CD8-positive, alpha-beta memory T cell (primary cell): Measurements from ENCODE around the gene SREBF1. TPM values are rescaled to one million over a fixed set of nuclear protein-coding genes. Genes with fewer than 3 reads are reported as not detected.
A peak's percentile ranks its signal among the peaks of the same experiment; 100 is the strongest.

ENCODE experiments used
- CTCF ChIA-PET: fragments of 350-600 bp; sonication (Branson Sonifier 250); formaldehyde crosslinking; loops from one replicate; lab custom pipeline; 2021; ENCODE audit warnings: antibody characterized with exemption; lab: Charles Lee
- POLR2A ChIA-PET: fragments of 350-600 bp; sonication (Branson Sonifier 250); formaldehyde crosslinking; loops from one replicate; lab custom pipeline; 2021; ENCODE audit warnings: antibody characterized with exemption; lab: Charles Lee
- DNase-seq, 5 donors: peaks; one replicate each; pipeline versions ENCODE4 v3.0.0 to v3.0.0-alpha.2; 2020 to 2022; ENCODE audit warnings: mixed read lengths in 1 of 5
- H3K27ac ChIP-seq: one replicate; pipeline ENCODE4 v1.7.0; 2013; ENCODE audit warnings: low read depth, mild to moderate bottlenecking, low read length, moderate library complexity
- H3K27me3 ChIP-seq: 2 replicates; pipeline ENCODE4 v1.7.0; 2013; ENCODE audit warnings: low read length, mild to moderate bottlenecking; ENCODE audit not compliant: insufficient read depth, poor library complexity, severe bottlenecking
- H3K36me3 ChIP-seq: 2 replicates; pipeline ENCODE4 v1.7.0; 2013; ENCODE audit warnings: mild to moderate bottlenecking, low read length, moderate library complexity; ENCODE audit not compliant: insufficient read depth
- H3K4me1 ChIP-seq: 2 replicates; pipeline ENCODE4 v1.7.0; 2013; ENCODE audit warnings: mild to moderate bottlenecking, low read length, moderate library complexity; ENCODE audit not compliant: insufficient read depth
- H3K4me3 ChIP-seq: 2 replicates; pipeline ENCODE4 v1.7.0; 2013; ENCODE audit warnings: mild to moderate bottlenecking, low read length
- H3K9me3 ChIP-seq: 2 replicates; pipeline ENCODE4 v1.7.0; 2013; ENCODE audit warnings: mild to moderate bottlenecking, low read length
- H3K27ac Mint-ChIP-seq, 8 donors: one replicate each; pipeline ENCODE4 v1.8.0; 2020 to 2021; ENCODE audit warnings: mixed read lengths in 8 of 8, mild to moderate bottlenecking in 6 of 8, inconsistent platforms in 3 of 8, moderate library complexity in 3 of 8
- H3K27me3 Mint-ChIP-seq, 2 donors: one replicate each; pipeline ENCODE4 v1.8.0; 2020 to 2021; ENCODE audit warnings: mixed read lengths in 2 of 2, mild to moderate bottlenecking in 1 of 2, moderate library complexity in 1 of 2
- H3K36me3 Mint-ChIP-seq, 3 donors: one replicate each; pipeline ENCODE4 v1.8.0; 2020 to 2021; ENCODE audit warnings: mixed read lengths in 3 of 3, inconsistent platforms in 1 of 3, mild to moderate bottlenecking in 1 of 3
- H3K4me1 Mint-ChIP-seq, 3 donors: one replicate each; pipeline ENCODE4 v1.8.0; 2020 to 2021; ENCODE audit warnings: mixed read lengths in 3 of 3, inconsistent platforms in 1 of 3, mild to moderate bottlenecking in 1 of 3
- H3K4me3 Mint-ChIP-seq, 7 donors: one replicate each; pipeline ENCODE4 v1.8.0; 2020 to 2021; ENCODE audit warnings: mixed read lengths in 7 of 7, mild to moderate bottlenecking in 6 of 7, moderate library complexity in 4 of 7, inconsistent platforms in 2 of 7
- H3K9me3 Mint-ChIP-seq, 5 donors: one replicate each; pipeline ENCODE4 v1.8.0; 2020 to 2022; ENCODE audit warnings: mixed read lengths in 5 of 5, mild to moderate bottlenecking in 3 of 5, moderate library complexity in 2 of 5, inconsistent platforms in 1 of 5
- polyA plus RNA-seq: library from polyadenylated mRNA; unstranded; fragments of 300-500 nt; fragmentation: Illumina TruSeq; gene quantifications from one replicate; pipeline ENCODE4 v1.2.3, GENCODE V29; 2021
- total RNA-seq, 2 experiments: library from RNA; stranded (reverse); gene quantifications; one replicate each; pipeline ENCODE4 v1.2.3, GENCODE V29; 2021

The SREBF1 gene
- total and polyA plus RNA-seq, 3 experiments from 2014 or later, result 16.4 to 29.6 (median 27.2) TPM

DNA sequence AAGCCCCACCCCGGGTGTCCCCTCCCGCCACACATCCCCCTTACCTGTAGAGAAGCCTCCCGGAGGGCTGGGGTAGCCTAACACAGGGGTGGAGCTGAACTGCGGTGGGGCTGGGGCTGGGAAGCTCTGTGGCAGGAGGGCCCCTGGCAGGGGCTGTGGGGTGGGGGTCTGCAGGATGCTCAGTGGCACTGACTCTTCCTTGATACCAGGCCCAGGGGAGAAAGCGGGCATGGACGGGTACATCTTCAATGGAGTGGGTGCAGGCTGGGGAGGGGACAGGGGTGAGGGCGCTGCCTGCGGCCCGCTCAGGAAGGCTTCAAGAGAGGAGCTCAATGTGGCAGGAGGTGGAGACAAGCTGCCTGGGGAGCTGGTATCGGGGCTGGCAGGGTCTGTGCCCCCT, 16.7 kb downstream of the SREBF1 start:
- POLR2A ChIA-PET, result interaction anchor here (0.7 to 1.1 kb wide), 2 partner anchors 16 to 18 kb away, joined by 3 to 6 read pairs; no protein-coding TSS in a partner anchor
- Histone ChIP-seq H3K36me3 (peaks cover 20% of the 10 kb centered on the region), H3K27ac (no peak overlapping the region), H3K9me3 (no peaks in the 10 kb centered on the region), H3K4me1 (peaks cover 60% of the 10 kb centered on the region), H3K27me3 (no peaks in the 10 kb centered on the region), H3K4me3 (no peak overlapping the region)
- DNase-seq, result no peak
- Mint-ChIP-seq H3K4me3 (no peak overlapping the region), H3K9me3 (no peaks in the 10 kb centered on the region), H3K27me3 (peaks cover 0 to 2% of the 10 kb centered on the region in 2 donors), H3K4me1 (peaks cover 28 to 62% (median 51%) of the 10 kb centered on the region in 3 donors), H3K36me3 (peaks cover 5 to 46% (median 7%) of the 10 kb centered on the region in 3 donors), H3K27ac (peak overlapping the region in 3 of 8 donors; percentile 72 to 79 (median 72))
- CTCF ChIA-PET, result interaction anchor here (1.2 to 5.6 kb wide), 5 partner anchors 8 to 35 kb away, joined by 3 to 27 read pairs (median 4); no protein-coding TSS in a partner anchor

- Histone ChIP-seq H3K27me3 (no peaks in the 10 kb centered on the region), H3K4me1 (peaks cover 55% of the 10 kb centered on the region), H3K9me3 (no peaks in the 10 kb centered on the region), H3K4me3 (no peak overlapping the region), H3K27ac (peak overlapping the region; percentile 16), H3K36me3 (peaks cover 20% of the 10 kb centered on the region)
- H3K4me3 Mint-ChIP-seq, result peak overlapping the region in 3 of 7 donors; percentile 37 to 85 (median 55)
- peaks cover 0 to 2% of the 10 kb centered on the region in 2 donors for H3K27me3 Mint-ChIP-seq
- ChIA-PET POLR2A (interaction anchor here (0.7 kb wide), 1 partner anchor 19 kb away, joined by 3 read pairs; no protein-coding TSS in a partner anchor), CTCF (interaction anchor here (1.4 to 5.6 kb wide), 4 partner anchors 8 to 36 kb away, joined by 3 to 27 read pairs (median 6); no protein-coding TSS in a partner anchor)
- peak overlapping the region in 6 of 8 donors; percentile 35 to 79 (median 72) for H3K27ac Mint-ChIP-seq
- H3K4me1 Mint-ChIP-seq, result peaks cover 23 to 57% (median 46%) of the 10 kb centered on the region in 3 donors
- H3K9me3 Mint-ChIP-seq, result no peaks in the 10 kb centered on the region
- peaks cover 5 to 51% (median 7%) of the 10 kb centered on the region in 3 donors for H3K36me3 Mint-ChIP-seq
- peak in 4 of 5 donors; percentile 32 to 74 (median 42) for DNase-seq
These were observed 17.2 kb downstream of the SREBF1 start for GRCh38 chr17:17819561-17819995.

DNA sequence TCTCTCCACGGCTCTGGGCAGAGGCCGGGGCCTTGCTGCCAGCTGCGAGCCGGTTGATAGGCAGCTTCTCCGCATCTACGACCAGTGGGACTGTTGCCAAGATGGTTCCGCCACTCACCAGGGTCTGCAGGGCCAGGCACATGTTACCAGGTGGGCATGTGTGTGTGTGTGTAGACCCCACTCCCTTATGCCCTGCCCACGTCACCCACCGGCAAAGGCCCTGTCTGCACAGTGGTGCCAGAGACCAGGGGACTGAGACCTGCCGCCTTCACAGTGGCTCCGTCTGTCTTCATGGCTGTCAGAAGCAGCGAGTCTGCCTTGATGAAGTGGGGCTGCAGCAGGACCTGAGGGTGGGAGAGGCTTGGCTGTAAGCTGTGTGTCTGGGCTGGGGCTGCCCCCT, 17.7 kb downstream of the SREBF1 start:
- Mint-ChIP-seq H3K4me1 (peaks cover 18 to 53% (median 42%) of the 10 kb centered on the region in 3 donors), H3K4me3 (no peak overlapping the region), H3K27ac (peak overlapping the region in 3 of 8 donors; percentile 23 to 79 (median 72)), H3K27me3 (peaks cover 0 to 2% of the 10 kb centered on the region in 2 donors), H3K9me3 (no peaks in the 10 kb centered on the region), H3K36me3 (peaks cover 5 to 55% (median 7%) of the 10 kb centered on the region in 3 donors)
- no peaks in the 10 kb centered on the region for H3K27me3 ChIP-seq
- no peaks in the 10 kb centered on the region for H3K9me3 ChIP-seq
- CTCF ChIA-PET, result interaction anchor here (1.4 to 1.6 kb wide), 2 partner anchors 26 to 36 kb away, joined by 3 to 4 read pairs; no protein-coding TSS in a partner anchor
- H3K4me1 ChIP-seq, result peaks cover 50% of the 10 kb centered on the region
- POLR2A ChIA-PET, result no interaction called here
- H3K36me3 ChIP-seq, result peaks cover 20% of the 10 kb centered on the region
- no peak for DNase-seq
- peak overlapping the region; percentile 16 for H3K27ac ChIP-seq
- H3K4me3 ChIP-seq, result no peak overlapping the region

DNA sequence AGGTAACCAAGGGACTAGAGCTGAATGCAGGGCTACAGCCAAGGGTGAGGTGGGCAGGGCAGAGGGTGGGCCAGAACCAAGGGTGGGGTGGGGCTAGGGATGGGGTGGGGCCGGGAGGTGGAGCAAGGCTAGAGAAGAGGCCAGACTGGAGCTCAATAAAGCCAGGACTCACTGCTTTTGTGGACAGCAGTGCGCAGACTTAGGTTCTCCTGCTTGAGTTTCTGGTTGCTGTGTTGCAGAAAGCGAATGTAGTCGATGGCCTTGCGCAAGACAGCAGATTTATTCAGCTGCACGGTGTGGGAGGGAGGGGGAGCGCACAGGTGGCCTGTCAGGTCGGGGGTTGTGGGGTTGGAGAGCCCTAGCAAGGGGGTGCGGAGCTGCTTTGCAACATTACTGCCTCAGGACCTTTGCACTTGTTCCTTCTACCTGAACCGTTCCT, 18.7 kb downstream of the SREBF1 start:
- peaks cover 0 to 2% of the 10 kb centered on the region in 2 donors for H3K27me3 Mint-ChIP-seq
- H3K9me3 Mint-ChIP-seq, result no peaks in the 10 kb centered on the region
- peak overlapping the region in 2 of 8 donors; percentile 70 to 72 for H3K27ac Mint-ChIP-seq
- H3K4me1 ChIP-seq, result peaks cover 43% of the 10 kb centered on the region
- peaks cover 5 to 57% (median 7%) of the 10 kb centered on the region in 3 donors for H3K36me3 Mint-ChIP-seq
- no peak for DNase-seq
- H3K27ac ChIP-seq, result no peak overlapping the region
- no peak overlapping the region for H3K4me3 Mint-ChIP-seq
- H3K4me1 Mint-ChIP-seq, result peaks cover 14 to 45% (median 37%) of the 10 kb centered on the region in 3 donors
- no peak overlapping the region for H3K4me3 ChIP-seq
- ChIA-PET CTCF (no interaction called here), POLR2A (no interaction called here)
- peaks cover 20% of the 10 kb centered on the region for H3K36me3 ChIP-seq
- no peaks in the 10 kb centered on the region for H3K27me3 ChIP-seq
- no peaks in the 10 kb centered on the region for H3K9me3 ChIP-seq

DNA sequence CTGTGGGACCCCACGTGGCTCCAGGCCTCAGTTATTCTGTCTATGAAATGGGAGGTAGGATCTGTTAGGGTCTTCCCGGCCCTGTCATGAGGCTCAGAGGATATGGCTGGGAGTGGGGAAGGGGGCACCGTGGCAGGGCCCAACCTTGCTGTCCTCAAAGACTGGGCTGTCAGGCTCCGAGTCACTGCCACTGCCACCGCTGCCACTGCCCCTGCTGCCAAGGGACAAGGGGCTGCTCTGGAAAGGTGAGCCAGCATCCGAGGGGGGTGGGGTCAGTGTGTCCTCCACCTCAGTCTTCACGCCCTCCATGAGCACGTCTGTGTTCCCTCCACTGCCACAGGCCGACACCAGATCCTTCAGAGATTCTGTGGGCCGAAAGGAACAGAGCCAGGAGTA, 19.2 kb downstream of the SREBF1 start:
- Mint-ChIP-seq H3K27me3 (peaks cover 0 to 2% of the 10 kb centered on the region in 2 donors), H3K4me1 (peaks cover 10 to 39% (median 31%) of the 10 kb centered on the region in 3 donors), H3K27ac (peak overlapping the region in 1 of 8 donors; percentile 17), H3K36me3 (peaks cover 5 to 61% (median 7%) of the 10 kb centered on the region in 3 donors), H3K4me3 (no peak overlapping the region), H3K9me3 (no peaks in the 10 kb centered on the region)
- CTCF ChIA-PET, result no interaction called here
- POLR2A ChIA-PET, result no interaction called here
- Histone ChIP-seq H3K27me3 (no peaks in the 10 kb centered on the region), H3K36me3 (peaks cover 20% of the 10 kb centered on the region), H3K27ac (no peak overlapping the region), H3K4me3 (no peak overlapping the region), H3K4me1 (peaks cover 38% of the 10 kb centered on the region), H3K9me3 (no peaks in the 10 kb centered on the region)
- no peak for DNase-seq

GRCh38 chr17:17816831-17817551, 19.8 kb downstream of the SREBF1 start:
- POLR2A ChIA-PET, result no interaction called here

DNA sequence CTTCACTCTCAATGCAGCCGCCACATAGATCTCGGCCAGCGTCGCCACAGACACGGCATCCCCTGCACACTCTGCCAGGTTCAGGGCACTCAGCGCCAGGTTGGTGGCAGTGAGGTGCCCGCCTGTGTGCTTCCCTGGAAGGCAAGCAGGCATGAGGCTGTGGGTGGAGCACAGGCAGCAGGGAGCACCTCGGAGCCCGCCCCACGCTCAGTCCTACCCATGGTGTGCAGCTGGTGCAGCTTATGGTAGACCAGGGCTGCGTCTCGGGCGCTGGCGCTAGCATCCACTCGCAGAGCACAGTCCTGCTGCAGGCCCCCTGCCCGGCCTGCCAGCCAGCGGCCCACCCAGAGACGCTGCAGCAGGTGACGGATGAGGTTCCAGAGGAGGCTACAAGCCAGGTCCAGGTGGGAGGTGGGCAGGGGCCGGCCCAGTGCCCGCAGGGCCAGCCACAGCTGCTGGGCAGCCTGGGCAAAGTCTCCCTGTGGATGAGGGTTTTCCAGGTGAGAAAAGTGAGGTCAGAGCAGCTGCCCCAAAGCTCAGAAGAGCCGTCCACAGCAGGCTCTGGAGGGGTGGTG, 20.5 kb downstream of the SREBF1 start:
- no peak overlapping the region for H3K4me3 Mint-ChIP-seq
- Histone ChIP-seq H3K27me3 (no peaks in the 10 kb centered on the region), H3K27ac (no peak overlapping the region), H3K4me3 (no peak overlapping the region), H3K36me3 (peaks cover 20% of the 10 kb centered on the region), H3K4me1 (peaks cover 33% of the 10 kb centered on the region), H3K9me3 (no peaks in the 10 kb centered on the region)
- no peaks in the 10 kb centered on the region for H3K9me3 Mint-ChIP-seq
- peaks cover 16 to 36% (median 21%) of the 10 kb centered on the region in 3 donors for H3K4me1 Mint-ChIP-seq
- peak overlapping the region in 1 of 8 donors; percentile 26 for H3K27ac Mint-ChIP-seq
- ChIA-PET CTCF (interaction anchor here (0.6 to 1.5 kb wide), 2 partner anchors 41 to 103 kb away, joined by 3 read pairs; no protein-coding TSS in a partner anchor), POLR2A (no interaction called here)
- H3K27me3 Mint-ChIP-seq, result peaks cover 0 to 2% of the 10 kb centered on the region in 2 donors
- H3K36me3 Mint-ChIP-seq, result peaks cover 5 to 67% (median 7%) of the 10 kb centered on the region in 3 donors
- DNase-seq, result no peak

More at GRCh38 chr17:17816831-17817551, 19.8 kb downstream of the SREBF1 start:
- Histone ChIP-seq H3K36me3 (peaks cover 20% of the 10 kb centered on the region), H3K4me3 (no peak overlapping the region), H3K27me3 (no peaks in the 10 kb centered on the region), H3K9me3 (no peaks in the 10 kb centered on the region), H3K4me1 (peaks cover 36% of the 10 kb centered on the region), H3K27ac (no peak overlapping the region)
- H3K9me3 Mint-ChIP-seq, result no peaks in the 10 kb centered on the region
- DNase-seq, result no peak
- peaks cover 14 to 38% (median 25%) of the 10 kb centered on the region in 3 donors for H3K4me1 Mint-ChIP-seq
- peak overlapping the region in 1 of 7 donors; percentile 5 for H3K4me3 Mint-ChIP-seq
- peak overlapping the region in 2 of 8 donors; percentile 17 to 26 for H3K27ac Mint-ChIP-seq
- H3K27me3 Mint-ChIP-seq, result peaks cover 0 to 2% of the 10 kb centered on the region in 2 donors
- CTCF ChIA-PET, result interaction anchor here (0.6 kb wide), 1 partner anchor 41 kb away, joined by 3 read pairs; no protein-coding TSS in a partner anchor
- peaks cover 5 to 64% (median 7%) of the 10 kb centered on the region in 3 donors for H3K36me3 Mint-ChIP-seq
